ENCODE results near the gene PHF8. TPM values are rescaled to one million over a fixed set of nuclear protein-coding genes. Genes with fewer than 3 reads are reported as not detected.

Gene PHF8
- polyA plus RNA-seq, 1 donor: 20.5 TPM

GRCh38 chrX:53950130-53950733 is 94.0 kb downstream of the PHF8 start:
- Histone ChIP-seq H3K9me3 (ENCODE audit: control insufficient read depth, low read depth, low read length) (no peaks in the 10 kb centered on the region), H3K36me3 (ENCODE audit: control insufficient read depth, insufficient read depth, low read length) (peaks cover 5% of the 10 kb centered on the region)
- no CpG with 5 or more reads among the region's 3 CpGs for WGBS (ENCODE audit: insufficient coverage, low lambda C conversion rate)

GRCh38 chrX:53940180-53940579 is 104.1 kb downstream of the PHF8 start:
- no peaks in the 10 kb centered on the region for H3K27me3 ChIP-seq (ENCODE audit: control insufficient read depth, insufficient read depth, low read length)
- no peak overlapping the region for H3K4me3 ChIP-seq (ENCODE audit: low read length)
- WGBS (ENCODE audit: insufficient coverage, low lambda C conversion rate): no CpG with 5 or more reads among the region's 8 CpGs
- no peaks in the 10 kb centered on the region for H3K9me3 ChIP-seq (ENCODE audit: control insufficient read depth, low read depth, low read length)
- H3K27ac ChIP-seq (ENCODE audit: low read length): no peak overlapping the region
- peaks cover 49% of the 10 kb centered on the region for H3K36me3 ChIP-seq (ENCODE audit: control insufficient read depth, insufficient read depth, low read length)
- H3K4me1 ChIP-seq (ENCODE audit: control insufficient read depth, insufficient read depth, low read length): no peaks in the 10 kb centered on the region
- DNase-seq: no peak

More at GRCh38 chrX:53950130-53950733, 94.0 kb downstream of the PHF8 start:
- DNase-seq: no peak
- no peak overlapping the region for H3K27ac ChIP-seq (ENCODE audit: low read length)
- H3K27me3 ChIP-seq (ENCODE audit: control insufficient read depth, insufficient read depth, low read length): no peaks in the 10 kb centered on the region
- no peak overlapping the region for H3K4me3 ChIP-seq (ENCODE audit: low read length)
- H3K4me1 ChIP-seq (ENCODE audit: control insufficient read depth, insufficient read depth, low read length): no peaks in the 10 kb centered on the region

- no CpG with 5 or more reads among the region's 3 CpGs for WGBS (ENCODE audit: insufficient coverage, low lambda C conversion rate)
- Histone ChIP-seq H3K9me3 (ENCODE audit: control insufficient read depth, low read depth, low read length) (no peaks in the 10 kb centered on the region), H3K36me3 (ENCODE audit: control insufficient read depth, insufficient read depth, low read length) (peaks cover 47% of the 10 kb centered on the region)
Observed at GRCh38 chrX:53939127-53939526, 105.1 kb downstream of the PHF8 start.

GRCh38 chrX:53930515-53931380 is 113.5 kb downstream of the PHF8 start:
- WGBS (ENCODE audit: insufficient coverage, low lambda C conversion rate): 89% methylated on average over 1 of the region's 5 CpGs
- no peaks in the 10 kb centered on the region for H3K36me3 ChIP-seq (ENCODE audit: control insufficient read depth, insufficient read depth, low read length)
- no peak overlapping the region for H3K4me3 ChIP-seq (ENCODE audit: low read length)
- H3K27me3 ChIP-seq (ENCODE audit: control insufficient read depth, insufficient read depth, low read length): no peaks in the 10 kb centered on the region
- no peaks in the 10 kb centered on the region for H3K9me3 ChIP-seq (ENCODE audit: control insufficient read depth, low read depth, low read length)
- no peak overlapping the region for H3K27ac ChIP-seq (ENCODE audit: low read length)
- no peak for DNase-seq
- H3K4me1 ChIP-seq (ENCODE audit: control insufficient read depth, insufficient read depth, low read length): no peaks in the 10 kb centered on the region

More at GRCh38 chrX:53939127-53939526, 105.1 kb downstream of the PHF8 start:
- Histone ChIP-seq H3K27me3 (ENCODE audit: control insufficient read depth, insufficient read depth, low read length) (no peaks in the 10 kb centered on the region), H3K4me3 (ENCODE audit: low read length) (no peak overlapping the region), H3K27ac (ENCODE audit: low read length) (no peak overlapping the region), H3K4me1 (ENCODE audit: control insufficient read depth, insufficient read depth, low read length) (no peaks in the 10 kb centered on the region)
- DNase-seq: no peak

DNA sequence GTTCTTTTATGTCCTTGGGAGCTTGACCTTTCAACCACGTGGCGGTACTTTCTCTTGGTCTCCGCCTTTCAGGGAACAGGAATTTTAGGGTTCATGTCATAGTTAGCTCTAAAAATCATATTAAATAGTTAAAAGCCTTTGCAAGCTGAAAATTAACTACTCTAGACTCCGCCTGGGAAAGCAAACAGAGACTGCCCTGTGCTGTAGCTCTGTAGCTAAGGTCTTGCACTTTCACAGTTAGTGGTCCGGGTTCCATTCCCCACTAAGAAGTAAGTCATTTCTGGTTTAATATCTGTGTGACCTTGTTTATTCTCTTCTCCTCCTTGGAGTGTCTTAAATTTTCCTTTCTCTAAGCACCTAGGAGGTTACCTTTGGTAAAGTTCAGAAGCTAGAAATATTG is 118.2 kb downstream of the PHF8 start:
- DNase-seq: no peak
- Histone ChIP-seq H3K27ac (ENCODE audit: low read length) (no peak overlapping the region), H3K4me1 (ENCODE audit: control insufficient read depth, insufficient read depth, low read length) (no peaks in the 10 kb centered on the region), H3K9me3 (ENCODE audit: control insufficient read depth, low read depth, low read length) (no peaks in the 10 kb centered on the region), H3K36me3 (ENCODE audit: control insufficient read depth, insufficient read depth, low read length) (no peaks in the 10 kb centered on the region), H3K4me3 (ENCODE audit: low read length) (no peak overlapping the region), H3K27me3 (ENCODE audit: control insufficient read depth, insufficient read depth, low read length) (no peaks in the 10 kb centered on the region)
- no CpG with 5 or more reads among the region's 5 CpGs for WGBS (ENCODE audit: insufficient coverage, low lambda C conversion rate)

- no peaks in the 10 kb centered on the region for H3K4me1 ChIP-seq (ENCODE audit: control insufficient read depth, insufficient read depth, low read length)
Observed at GRCh38 chrX:53918702-53919101, 125.6 kb downstream of the PHF8 start.

DNA sequence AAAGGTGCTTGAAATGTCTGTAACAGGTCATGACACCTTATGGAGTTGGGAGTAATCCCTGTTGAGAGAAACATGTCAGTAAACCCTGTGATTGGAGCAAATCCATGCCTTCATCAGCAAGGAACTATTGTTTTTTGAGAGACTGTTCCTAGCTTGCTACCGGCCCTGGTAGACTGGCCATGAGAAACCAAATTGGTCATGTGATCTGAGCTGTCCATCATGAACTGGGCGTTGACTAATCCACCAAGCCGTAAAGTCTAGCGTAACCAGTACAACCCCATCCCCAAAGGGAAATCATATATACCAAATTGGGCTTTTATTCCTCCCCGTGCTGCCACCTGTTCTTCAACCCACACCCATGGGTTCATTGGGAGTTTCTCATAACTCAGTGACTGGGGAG is 143.7 kb downstream of the PHF8 start:
- Histone ChIP-seq H3K9me3 (ENCODE audit: control insufficient read depth, low read depth, low read length) (no peaks in the 10 kb centered on the region), H3K4me1 (ENCODE audit: control insufficient read depth, insufficient read depth, low read length) (no peaks in the 10 kb centered on the region), H3K36me3 (ENCODE audit: control insufficient read depth, insufficient read depth, low read length) (no peaks in the 10 kb centered on the region), H3K27ac (ENCODE audit: low read length) (no peak overlapping the region), H3K4me3 (ENCODE audit: low read length) (no peak overlapping the region), H3K27me3 (ENCODE audit: control insufficient read depth, insufficient read depth, low read length) (no peaks in the 10 kb centered on the region)
- no peak for DNase-seq
- WGBS (ENCODE audit: insufficient coverage, low lambda C conversion rate): no CpG with 5 or more reads among the region's 5 CpGs

More at GRCh38 chrX:53918702-53919101, 125.6 kb downstream of the PHF8 start:
- Histone ChIP-seq H3K4me3 (ENCODE audit: low read length) (no peak overlapping the region), H3K36me3 (ENCODE audit: control insufficient read depth, insufficient read depth, low read length) (no peaks in the 10 kb centered on the region), H3K9me3 (ENCODE audit: control insufficient read depth, low read depth, low read length) (no peaks in the 10 kb centered on the region), H3K27me3 (ENCODE audit: control insufficient read depth, insufficient read depth, low read length) (no peaks in the 10 kb centered on the region), H3K27ac (ENCODE audit: low read length) (no peak overlapping the region)
- DNase-seq: no peak

- no peak overlapping the region for H3K27ac ChIP-seq (ENCODE audit: low read length)
- no peaks in the 10 kb centered on the region for H3K4me1 ChIP-seq (ENCODE audit: control insufficient read depth, insufficient read depth, low read length)
- H3K4me3 ChIP-seq (ENCODE audit: low read length): no peak overlapping the region
- no peak for DNase-seq
- H3K36me3 ChIP-seq (ENCODE audit: control insufficient read depth, insufficient read depth, low read length): no peaks in the 10 kb centered on the region
- H3K27me3 ChIP-seq (ENCODE audit: control insufficient read depth, insufficient read depth, low read length): no peaks in the 10 kb centered on the region
- H3K9me3 ChIP-seq (ENCODE audit: control insufficient read depth, low read depth, low read length): no peaks in the 10 kb centered on the region
- WGBS (ENCODE audit: insufficient coverage, low lambda C conversion rate): no CpG with 5 or more reads among the region's 3 CpGs
Observed at GRCh38 chrX:53895270-53895669, 149.0 kb downstream of the PHF8 start.

Other genes starting within 250 kb of the PHF8 start
- gene FAM120C, start 138.8 kb upstream of the PHF8 start, polyA plus RNA-seq: 6.3 TPM